Measurements from ENCODE around the gene PRKN. TPM values are rescaled to one million over a fixed set of nuclear protein-coding genes. Genes with fewer than 3 reads are reported as not detected.

PRKN gene
- total and polyA plus RNA-seq, 2 donors (not counting 1 experiment from before 2014, with no cell fraction given) = 0.43 to 4.6 TPM

- Histone ChIP-seq H3K4me1 (ENCODE audit: control insufficient read depth, extremely low read depth, insufficient read depth, low read length) (no peaks in the 10 kb centered on the region), H3K79me2 (ENCODE audit: control insufficient read depth, insufficient read depth, low read length) (no peaks in the 10 kb centered on the region), H3K9me3 (ENCODE audit: control insufficient read depth, insufficient read depth, low read depth, low read length) (no peaks in the 10 kb centered on the region), H3K4me2 (ENCODE audit: extremely low read depth, insufficient read depth, low read length) (no peak overlapping the region), H3K36me3 (ENCODE audit: control insufficient read depth, insufficient read depth, low read length) (no peaks in the 10 kb centered on the region), H3K27ac (ENCODE audit: insufficient read depth, low read length) (no peak overlapping the region), H3K27me3 (ENCODE audit: control insufficient read depth, insufficient read depth, low read length) (no peaks in the 10 kb centered on the region), H2AFZ (ENCODE audit: low read length) (no peak overlapping the region), H3K4me3 (replicated peaks in 1 of 4; ENCODE audit: control extremely low read depth in 1 of 4, insufficient read depth in 1 of 4, low read depth in 3 of 4, low read length in 4 of 4) (no peak overlapping the region), H3K9ac (ENCODE audit: insufficient read depth, low read length) (no peak overlapping the region), H4K20me1 (ENCODE audit: control insufficient read depth, extremely low read depth, insufficient read depth, low read length) (no peaks in the 10 kb centered on the region)
- TF ChIP-seq EZH2 (IDR thresholded peaks at IDR 0.05; ENCODE audit: low read length, missing control alignments) = no peak
- no peak for TF ChIP-seq CTCF (conservative IDR thresholded peaks at IDR 0.05 in 1 of 2, IDR thresholded peaks at IDR 0.05 in 1 of 2; ENCODE audit: low read depth in 1 of 2, low read length in 2 of 2)
- DNase-seq (ENCODE audit: low read depth in 2 of 2) = no peak
Measured at GRCh38 chr6:162639951-162640350, 87.6 kb downstream of the PRKN start.

GRCh38 chr6:162638931-162639574 lies 88.5 kb downstream of the PRKN start:
- Histone ChIP-seq H4K20me1 (ENCODE audit: control insufficient read depth, extremely low read depth, insufficient read depth, low read length) (no peaks in the 10 kb centered on the region), H3K36me3 (ENCODE audit: control insufficient read depth, insufficient read depth, low read length) (no peaks in the 10 kb centered on the region), H3K4me1 (ENCODE audit: control insufficient read depth, extremely low read depth, insufficient read depth, low read length) (no peaks in the 10 kb centered on the region), H3K9ac (ENCODE audit: insufficient read depth, low read length) (no peak overlapping the region), H2AFZ (ENCODE audit: low read length) (no peak overlapping the region), H3K27ac (ENCODE audit: insufficient read depth, low read length) (no peak overlapping the region), H3K9me3 (ENCODE audit: control insufficient read depth, insufficient read depth, low read depth, low read length) (no peaks in the 10 kb centered on the region), H3K4me3 (replicated peaks in 1 of 4; ENCODE audit: control extremely low read depth in 1 of 4, insufficient read depth in 1 of 4, low read depth in 3 of 4, low read length in 4 of 4) (no peak overlapping the region), H3K4me2 (ENCODE audit: extremely low read depth, insufficient read depth, low read length) (no peak overlapping the region), H3K79me2 (ENCODE audit: control insufficient read depth, insufficient read depth, low read length) (no peaks in the 10 kb centered on the region), H3K27me3 (ENCODE audit: control insufficient read depth, insufficient read depth, low read length) (no peaks in the 10 kb centered on the region)
- no peak for TF ChIP-seq EZH2 (IDR thresholded peaks at IDR 0.05; ENCODE audit: low read length, missing control alignments)
- peak in 1 of 2 donors; percentile 25 for DNase-seq (ENCODE audit: low read depth in 2 of 2)

GRCh38 chr6:162637317-162637716 lies 90.2 kb downstream of the PRKN start:
- TF ChIP-seq EZH2 (IDR thresholded peaks at IDR 0.05; ENCODE audit: low read length, missing control alignments) (no peak), CTCF (conservative IDR thresholded peaks at IDR 0.05 in 1 of 2, IDR thresholded peaks at IDR 0.05 in 1 of 2; ENCODE audit: low read depth in 1 of 2, low read length in 2 of 2) (no peak)
- H4K20me1 ChIP-seq (ENCODE audit: control insufficient read depth, extremely low read depth, insufficient read depth, low read length) = no peaks in the 10 kb centered on the region
- H3K4me1 ChIP-seq (ENCODE audit: control insufficient read depth, extremely low read depth, insufficient read depth, low read length) = no peaks in the 10 kb centered on the region
- no peak overlapping the region for H3K4me3 ChIP-seq (replicated peaks in 1 of 4; ENCODE audit: control extremely low read depth in 1 of 4, insufficient read depth in 1 of 4, low read depth in 3 of 4, low read length in 4 of 4)
- no peak for DNase-seq (ENCODE audit: low read depth in 2 of 2)
- no peaks in the 10 kb centered on the region for H3K9me3 ChIP-seq (ENCODE audit: control insufficient read depth, insufficient read depth, low read depth, low read length)
- H2AFZ ChIP-seq (ENCODE audit: low read length) = no peak overlapping the region
- no peak overlapping the region for H3K27ac ChIP-seq (ENCODE audit: insufficient read depth, low read length)
- no peaks in the 10 kb centered on the region for H3K27me3 ChIP-seq (ENCODE audit: control insufficient read depth, insufficient read depth, low read length)
- no peak overlapping the region for H3K4me2 ChIP-seq (ENCODE audit: extremely low read depth, insufficient read depth, low read length)
- no peak overlapping the region for H3K9ac ChIP-seq (ENCODE audit: insufficient read depth, low read length)
- no peaks in the 10 kb centered on the region for H3K79me2 ChIP-seq (ENCODE audit: control insufficient read depth, insufficient read depth, low read length)
- H3K36me3 ChIP-seq (ENCODE audit: control insufficient read depth, insufficient read depth, low read length) = no peaks in the 10 kb centered on the region

All from fibroblast of lung (primary cell).